K562 (cell line): ENCODE results near the gene TSKS. TPM values are rescaled to one million over a fixed set of nuclear protein-coding genes. Genes with fewer than 3 reads are reported as not detected.

Experiments used
- ELF2 ChIP-seq: fragments of 250-450 bp; sonication (Bioruptor Pico); IDR thresholded peaks from 2 replicates; pipeline ENCODE4 v1.5.0; 2021; ENCODE audit warnings: mild to moderate bottlenecking
- FOXJ3 ChIP-seq: sonication (generic); formaldehyde crosslinking; IDR thresholded peaks from 2 replicates; pipeline ENCODE4 v1.4.0; 2020; ENCODE audit warnings: mild to moderate bottlenecking, missing genetic modification reagents
- MAX ChIP-seq: sonication (generic); formaldehyde crosslinking; IDR thresholded peaks from 2 replicates; pipeline ENCODE4 v1.9.0; 2022; ENCODE audit warnings: mild to moderate bottlenecking, missing genetic modification reagents
- MEIS2 ChIP-seq: fragments of 450-650 bp; IDR thresholded peaks from 2 replicates; pipeline ENCODE4 v1.6.1; 2014; ENCODE audit warnings: mild to moderate bottlenecking; ENCODE audit not compliant: partially characterized antibody
- MYNN ChIP-seq, 2 experiments: sonication (generic); formaldehyde crosslinking in 1 of 2; IDR thresholded peaks; 2 replicates each; pipeline versions ENCODE4 v1.5.0 to v1.6.1; 2016 to 2020; ENCODE audit warnings: antibody characterized with exemption in 1 of 2, missing genetic modification reagents in 1 of 2
- NR2C1 ChIP-seq, 2 experiments: fragments of 450-650 bp; IDR thresholded peaks; 2 replicates each; pipeline ENCODE4 v1.6.1; 2017; ENCODE audit warnings: mild to moderate bottlenecking in 2 of 2, antibody characterized with exemption in 1 of 2, inconsistent platforms in 1 of 2, missing compliant biosample characterization in 1 of 2, missing genetic modification characterization in 1 of 2
- PCBP1 ChIP-seq: fragments of 200-400 bp; formaldehyde crosslinking; IDR thresholded peaks from 2 replicates; pipeline ENCODE4 v1.6.1; 2018; ENCODE audit warnings: mild to moderate bottlenecking, low read depth, low read length; ENCODE audit not compliant: poor library complexity, severe bottlenecking
- SMAD1 ChIP-seq: fragments of 150-350 bp; IDR thresholded peaks from 2 replicates; pipeline ENCODE4 v1.6.1; 2014; ENCODE audit warnings: low read length, low read depth; ENCODE audit not compliant: partially characterized antibody
- SMC3 ChIP-seq: conservative IDR thresholded peaks from 2 replicates; pipeline ENCODE4 v1.6.1; 2011; ENCODE audit warnings: low read depth, low read length, improper control_type of control experiment; ENCODE audit not compliant: insufficient read depth
- TEAD4 ChIP-seq, 2 experiments: sonication (generic) in 1 of 2; formaldehyde crosslinking in 1 of 2; IDR thresholded peaks; 2 replicates each; pipeline versions ENCODE4 v1.6.1 to v1.8.0; 2012 to 2022; ENCODE audit warnings: borderline replicate concordance in 1 of 2, inconsistent platforms in 1 of 2, low read length in 1 of 2, mild to moderate bottlenecking in 1 of 2, missing genetic modification reagents in 1 of 2
- ZHX1 ChIP-seq: fragments of 150-350 bp; conservative IDR thresholded peaks from 2 replicates; pipeline ENCODE4 v1.6.1; 2014; ENCODE audit warnings: low read length
- ZNF134 ChIP-seq: fragments of 250-450 bp; sonication (Bioruptor Pico); conservative IDR thresholded peaks from 2 replicates; pipeline ENCODE4 v1.4.0; 2020
- ZNF184 ChIP-seq: sonication (generic); formaldehyde crosslinking; IDR thresholded peaks from 2 replicates; pipeline ENCODE4 v1.5.0; 2020; ENCODE audit warnings: missing genetic modification reagents
- ZNF592 ChIP-seq: fragments of 450-650 bp; IDR thresholded peaks from 2 replicates; pipeline ENCODE4 v1.6.1; 2017; ENCODE audit warnings: antibody characterized with exemption, mild to moderate bottlenecking
- ZNF766 ChIP-seq: fragments of 200-800 bp; sonication (Bioruptor generic); conservative IDR thresholded peaks from 2 replicates; pipeline ENCODE4 v1.6.1; 2016; ENCODE audit warnings: missing genetic modification characterization, missing compliant biosample characterization
- polyA plus RNA-seq, 8 experiments: library from polyadenylated mRNA; depleted of rRNA in 4 of 8; stranded (reverse) in 5 of 8; unstranded in 3 of 8; fragments of >200 nt; fragmentation: Nextera tagmentation in 2 of 8; fragmentation: Illumina TruSeq in 1 of 8; extraction: Ambion mirVana in 2 of 8; extraction: Trizol in 1 of 8; gene quantifications; 2 replicates each; pipeline versions ENCODE4 v1.2.1 to v1.2.3, GENCODE V29; 2011 to 2014; ENCODE audit warnings: inconsistent platforms in 1 of 8, missing spikeins in 1 of 8
- total RNA-seq, 7 experiments: library from RNA; depleted of rRNA in 6 of 7; stranded (reverse); fragments of >200 nt in 6 of 7; fragmentation: Illumina TruSeq in 2 of 7; extraction: Trizol in 2 of 7; gene quantifications; 2 replicates each; pipeline versions ENCODE4 v1.2.1 to v1.2.3, GENCODE V29; 2011 to 2021; ENCODE audit warnings: low replicate concordance in 1 of 7
- TF ChIP-seq, protein P1 (sequence below): sonication (generic); formaldehyde crosslinking; IDR thresholded peaks from 2 replicates; pipeline ENCODE4 v1.8.1; 2023; ENCODE audit warnings: mild to moderate bottlenecking, missing genetic modification reagents

The TSKS gene
- total and polyA plus RNA-seq, 9 of the 15 experiments (the other 6 are each of a cell fraction or from before 2014, with no cell fraction given): 0.14 to 4.5 (median 0.80) TPM

DNA sequence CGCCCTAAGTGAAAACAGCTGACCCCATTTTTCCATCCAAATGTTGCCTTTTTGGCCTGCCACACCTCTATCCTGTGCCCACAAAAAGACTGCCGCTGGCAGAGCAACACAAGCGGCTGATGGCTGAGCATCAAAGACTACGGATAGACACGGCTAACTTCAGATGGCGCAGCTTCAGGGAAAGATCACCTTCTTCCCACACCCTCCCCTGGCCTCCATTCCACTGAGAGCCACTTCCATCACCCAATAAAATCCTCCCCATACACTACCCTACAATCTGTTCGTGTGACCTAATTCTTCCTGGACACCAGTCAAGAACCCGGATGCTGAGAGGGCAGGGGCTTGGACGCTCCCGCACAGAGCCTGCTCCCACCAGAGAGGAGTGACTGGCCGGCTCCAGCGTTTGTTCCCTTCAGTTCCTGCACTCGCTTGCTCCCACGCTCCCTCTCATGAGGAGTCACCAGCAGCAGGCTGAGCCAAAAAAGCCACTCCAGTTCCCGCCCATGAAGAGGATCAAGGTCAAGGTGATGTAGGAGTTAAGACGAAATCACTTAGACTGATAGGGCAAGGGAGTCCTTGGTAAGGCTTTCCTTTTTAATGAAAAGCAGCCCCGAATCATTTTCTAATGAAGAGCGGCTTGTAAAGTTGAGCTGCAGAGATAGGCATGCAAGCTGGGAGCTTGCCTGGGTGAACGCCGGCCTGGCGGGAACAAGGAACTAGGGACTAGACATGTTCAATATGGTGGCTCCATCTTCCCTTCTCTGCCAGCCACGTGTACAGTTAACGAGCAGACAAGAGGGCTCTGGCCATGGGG, 35.7 kb downstream of the TSKS start (continued):
- TF ChIP-seq ZNF592 (peak; percentile 67), ZNF184 (CRISPR knock-in tag) (no peak), NR2C1 (IDR thresholded peaks at IDR 0.05) (no peak), NR2C1 (tag; IDR thresholded peaks at IDR 0.05) (0 out of 2 replicates have a peak, but pooled peaks have one; percentile 11), TEAD4 (IDR thresholded peaks at IDR 0.05; ENCODE audit: low read length) (no peak), TEAD4 (CRISPR knock-in tag; IDR thresholded peaks at IDR 0.05; ENCODE audit: borderline replicate concordance) (no peak), FOXJ3 (CRISPR knock-in tag) (no peak), ZNF134 (CRISPR knock-in tag) (no peak), SMC3 (no peak), ELF2 (CRISPR knock-in tag) (no peak), ZNF766 (CRISPR knock-in tag) (no peak), PCBP1 (no peak), SMAD1 (no peak), MYNN (IDR thresholded peaks at IDR 0.05) (no peak), MYNN (CRISPR knock-in tag; IDR thresholded peaks at IDR 0.05) (no peak), MAX (CRISPR knock-in tag) (0 out of 2 replicates have a peak, but pooled peaks have one; percentile 13), MEIS2 (no peak), ZHX1 (no peak)
- TF ChIP-seq, protein P1, sequence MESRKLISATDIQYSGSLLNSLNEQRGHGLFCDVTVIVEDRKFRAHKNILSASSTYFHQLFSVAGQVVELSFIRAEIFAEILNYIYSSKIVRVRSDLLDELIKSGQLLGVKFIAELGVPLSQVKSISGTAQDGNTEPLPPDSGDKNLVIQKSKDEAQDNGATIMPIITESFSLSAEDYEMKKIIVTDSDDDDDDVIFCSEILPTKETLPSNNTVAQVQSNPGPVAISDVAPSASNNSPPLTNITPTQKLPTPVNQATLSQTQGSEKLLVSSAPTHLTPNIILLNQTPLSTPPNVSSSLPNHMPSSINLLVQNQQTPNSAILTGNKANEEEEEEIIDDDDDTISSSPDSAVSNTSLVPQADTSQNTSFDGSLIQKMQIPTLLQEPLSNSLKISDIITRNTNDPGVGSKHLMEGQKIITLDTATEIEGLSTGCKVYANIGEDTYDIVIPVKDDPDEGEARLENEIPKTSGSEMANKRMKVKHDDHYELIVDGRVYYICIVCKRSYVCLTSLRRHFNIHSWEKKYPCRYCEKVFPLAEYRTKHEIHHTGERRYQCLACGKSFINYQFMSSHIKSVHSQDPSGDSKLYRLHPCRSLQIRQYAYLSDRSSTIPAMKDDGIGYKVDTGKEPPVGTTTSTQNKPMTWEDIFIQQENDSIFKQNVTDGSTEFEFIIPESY: 0 out of 2 replicates have a peak, but pooled peaks have one; percentile 12
